HG03378 (cell line): ENCODE data around the gene IRS2.

Experiments used
- ATAC-seq: cut with Tn5 transposase; IDR thresholded peaks from one replicate; pipeline ENCODE4 v1.9.1; 2021; ENCODE audit warnings: mild to moderate bottlenecking, moderate library complexity; ENCODE audit not compliant: unreplicated experiment

Gene IRS2

GRCh38 chr13:109761695-109762094, 24.7 kb downstream of the IRS2 start:
- ATAC-seq = no peak

GRCh38 chr13:109760951-109761350, 25.4 kb downstream of the IRS2 start:
- no peak for ATAC-seq

GRCh38 chr13:109760402-109760801, 26.0 kb downstream of the IRS2 start:
- no peak for ATAC-seq

GRCh38 chr13:109759609-109760008, 26.8 kb downstream of the IRS2 start:
- ATAC-seq = no peak

- ATAC-seq = no peak
These were observed 27.4 kb downstream of the IRS2 start for GRCh38 chr13:109758937-109759480.

GRCh38 chr13:109756778-109757177, 29.6 kb downstream of the IRS2 start:
- ATAC-seq = no peak

- ATAC-seq = no peak
These were observed 30.4 kb downstream of the IRS2 start for GRCh38 chr13:109755997-109756396.

GRCh38 chr13:109755551-109755950, 30.8 kb downstream of the IRS2 start:
- ATAC-seq = no peak

- ATAC-seq = no peak
These were observed 34.9 kb downstream of the IRS2 start for GRCh38 chr13:109751477-109751876.

GRCh38 chr13:109750221-109750775, 36.1 kb downstream of the IRS2 start:
- ATAC-seq = no peak

- ATAC-seq = no peak
These were observed 37.0 kb downstream of the IRS2 start for GRCh38 chr13:109749365-109749764.

GRCh38 chr13:109748677-109749076, 37.7 kb downstream of the IRS2 start:
- no peak for ATAC-seq

GRCh38 chr13:109747524-109747923, 38.9 kb downstream of the IRS2 start:
- no peak for ATAC-seq

GRCh38 chr13:109746364-109746763, 40.0 kb downstream of the IRS2 start:
- ATAC-seq = no peak

GRCh38 chr13:109745702-109746101, 40.7 kb downstream of the IRS2 start:
- ATAC-seq = no peak

- no peak for ATAC-seq
These were observed 41.3 kb downstream of the IRS2 start for GRCh38 chr13:109745060-109745459.

- no peak for ATAC-seq
These were observed 41.8 kb downstream of the IRS2 start for GRCh38 chr13:109744512-109745051.

GRCh38 chr13:109743706-109744453, 42.5 kb downstream of the IRS2 start:
- no peak for ATAC-seq

- ATAC-seq = no peak
These were observed 44.4 kb downstream of the IRS2 start for GRCh38 chr13:109741966-109742365.

GRCh38 chr13:109740721-109741120, 45.7 kb downstream of the IRS2 start:
- no peak for ATAC-seq

GRCh38 chr13:109740121-109740520, 46.3 kb downstream of the IRS2 start:
- no peak for ATAC-seq

- no peak for ATAC-seq
These were observed 48.1 kb downstream of the IRS2 start for GRCh38 chr13:109738298-109738746.
